RWPE2 (cell line): Measurements from ENCODE around the gene ALG2.

Source experiments
- ATAC-seq: fragments of 200-7000 bp; cut with Tn5 transposase; 3 replicates; pipeline ENCODE4 v1.9.1; 2021; ENCODE audit warnings: low read depth
- DNase-seq: peaks from one replicate; pipeline ENCODE4 v3.0.0-alpha.2; 2020; ENCODE audit warnings: low spot score
- H3K27ac ChIP-seq: fragments of 450-650 bp; 2 replicates; pipeline ENCODE4 v1.5.1; 2017; ENCODE audit warnings: mild to moderate bottlenecking; ENCODE audit not compliant: poor library complexity, severe bottlenecking
- H3K27me3 ChIP-seq: fragments of 250-450 bp; sonication (Bioruptor Pico); 2 replicates; pipeline ENCODE4 v1.5.1; 2021; ENCODE audit warnings: mild to moderate bottlenecking, moderate library complexity; ENCODE audit not compliant: insufficient read depth, poor library complexity, severe bottlenecking
- H3K36me3 ChIP-seq: fragments of 250-450 bp; sonication (Bioruptor Pico); 2 replicates; pipeline ENCODE4 v1.5.1; 2020; ENCODE audit warnings: low read depth, mild to moderate bottlenecking, moderate library complexity
- H3K4me1 ChIP-seq: fragments of 250-450 bp; sonication (Bioruptor Pico); 2 replicates; pipeline ENCODE4 v1.5.1; 2021; ENCODE audit warnings: mild to moderate bottlenecking, moderate library complexity; ENCODE audit not compliant: insufficient read depth, poor library complexity, severe bottlenecking
- H3K4me3 ChIP-seq: fragments of 250-450 bp; sonication (Bioruptor Pico); 2 replicates; pipeline ENCODE4 v1.5.1; 2021; ENCODE audit warnings: mild to moderate bottlenecking, moderate library complexity; ENCODE audit not compliant: severe bottlenecking
- H3K9me3 ChIP-seq: fragments of 250-450 bp; sonication (Bioruptor Pico); 2 replicates; pipeline ENCODE4 v1.5.1; 2021; ENCODE audit warnings: mild to moderate bottlenecking, moderate library complexity; ENCODE audit not compliant: severe bottlenecking
- TF ChIP-seq, protein P1 (sequence below): fragments of 450-650 bp; IDR thresholded peaks from one replicate; pipeline ENCODE4 v1.5.1; 2017; ENCODE audit warnings: mild to moderate bottlenecking, moderate library complexity; ENCODE audit not compliant: poor library complexity, severe bottlenecking

ALG2 gene

DNA sequence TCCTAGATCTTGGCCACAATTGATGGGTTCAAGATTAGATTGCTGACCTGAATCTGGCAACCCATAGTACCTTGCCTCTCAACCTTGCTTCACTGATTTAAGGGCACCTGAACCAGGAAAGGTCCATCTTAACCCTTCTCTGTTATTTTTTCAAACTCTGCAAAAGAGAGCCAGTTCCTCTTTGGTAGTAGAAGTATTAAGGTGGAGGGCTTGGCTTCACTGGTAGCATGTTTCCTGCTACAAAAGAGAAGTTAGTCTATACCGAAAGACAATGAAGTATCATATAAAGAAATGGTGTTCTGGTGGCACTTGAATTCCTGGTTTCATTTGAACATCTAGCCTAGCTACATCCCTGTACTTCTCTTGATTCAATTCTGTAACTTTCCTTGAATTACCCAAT is 8.5 kb downstream of the ALG2 start:
- TF ChIP-seq, protein P1, sequence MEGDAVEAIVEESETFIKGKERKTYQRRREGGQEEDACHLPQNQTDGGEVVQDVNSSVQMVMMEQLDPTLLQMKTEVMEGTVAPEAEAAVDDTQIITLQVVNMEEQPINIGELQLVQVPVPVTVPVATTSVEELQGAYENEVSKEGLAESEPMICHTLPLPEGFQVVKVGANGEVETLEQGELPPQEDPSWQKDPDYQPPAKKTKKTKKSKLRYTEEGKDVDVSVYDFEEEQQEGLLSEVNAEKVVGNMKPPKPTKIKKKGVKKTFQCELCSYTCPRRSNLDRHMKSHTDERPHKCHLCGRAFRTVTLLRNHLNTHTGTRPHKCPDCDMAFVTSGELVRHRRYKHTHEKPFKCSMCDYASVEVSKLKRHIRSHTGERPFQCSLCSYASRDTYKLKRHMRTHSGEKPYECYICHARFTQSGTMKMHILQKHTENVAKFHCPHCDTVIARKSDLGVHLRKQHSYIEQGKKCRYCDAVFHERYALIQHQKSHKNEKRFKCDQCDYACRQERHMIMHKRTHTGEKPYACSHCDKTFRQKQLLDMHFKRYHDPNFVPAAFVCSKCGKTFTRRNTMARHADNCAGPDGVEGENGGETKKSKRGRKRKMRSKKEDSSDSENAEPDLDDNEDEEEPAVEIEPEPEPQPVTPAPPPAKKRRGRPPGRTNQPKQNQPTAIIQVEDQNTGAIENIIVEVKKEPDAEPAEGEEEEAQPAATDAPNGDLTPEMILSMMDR = no peak
- no peaks in the 10 kb centered on the region for H3K4me1 ChIP-seq
- no peak overlapping the region for H3K27ac ChIP-seq
- H3K27me3 ChIP-seq = no peaks in the 10 kb centered on the region
- peaks cover 17% of the 10 kb centered on the region for H3K36me3 ChIP-seq
- no peak for DNase-seq
- no peak for ATAC-seq
- H3K4me3 ChIP-seq = no peak overlapping the region
- no peaks in the 10 kb centered on the region for H3K9me3 ChIP-seq

DNA sequence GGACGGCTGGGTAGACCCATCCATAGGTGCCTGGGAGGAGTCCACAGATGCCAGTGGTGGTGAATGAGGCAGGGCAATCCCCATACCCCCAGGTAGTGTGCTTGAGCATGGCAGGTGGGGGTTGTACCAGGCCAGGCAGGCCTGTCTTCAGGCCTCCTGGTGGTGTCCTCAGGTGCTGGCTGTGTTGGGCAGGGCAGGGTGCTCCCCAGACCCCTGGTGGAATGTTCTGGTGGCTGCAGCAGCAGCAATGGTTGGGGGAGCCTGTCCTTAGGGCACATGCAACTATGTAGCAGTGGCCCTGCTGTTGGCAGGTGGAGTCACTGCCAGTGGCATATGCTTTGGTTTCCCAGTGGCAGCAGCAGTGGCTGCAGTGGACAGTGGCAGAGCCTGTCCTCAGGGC is 10.0 kb downstream of the ALG2 start:
- H3K4me1 ChIP-seq = no peaks in the 10 kb centered on the region
- no peak overlapping the region for H3K27ac ChIP-seq
- H3K9me3 ChIP-seq = no peaks in the 10 kb centered on the region
- TF ChIP-seq, protein P1 = no peak
- H3K27me3 ChIP-seq = no peaks in the 10 kb centered on the region
- H3K36me3 ChIP-seq = peaks cover 2% of the 10 kb centered on the region; the same call in 1 of the 2 replicates
- DNase-seq (no peak), ATAC-seq (peak; percentile 25; the same call in 1 of the 3 replicates)
- H3K4me3 ChIP-seq = no peak overlapping the region

DNA sequence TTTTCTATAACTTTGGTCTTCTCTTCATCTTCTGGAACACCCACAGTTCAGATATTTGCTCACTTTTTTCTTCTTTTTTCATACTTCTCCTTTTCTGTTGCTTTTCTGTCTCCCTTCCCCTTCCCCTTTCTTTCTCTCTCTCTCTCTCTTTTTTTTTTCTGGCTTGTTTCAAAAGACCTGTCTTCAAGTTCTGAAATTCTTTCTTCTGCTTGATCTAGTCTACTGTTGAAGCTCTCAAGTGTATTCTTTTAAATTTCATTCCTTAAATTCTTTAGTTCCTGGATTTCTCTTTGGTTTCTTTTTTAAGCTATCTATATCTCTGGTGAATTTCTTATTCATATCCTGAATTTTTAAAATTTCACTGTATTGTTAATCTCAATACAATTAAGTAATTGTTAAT is 11.2 kb downstream of the ALG2 start:
- no peaks in the 10 kb centered on the region for H3K27me3 ChIP-seq
- H3K27ac ChIP-seq = no peak overlapping the region
- H3K4me1 ChIP-seq = no peaks in the 10 kb centered on the region
- H3K9me3 ChIP-seq = no peaks in the 10 kb centered on the region
- TF ChIP-seq, protein P1 = no peak
- no peaks in the 10 kb centered on the region for H3K36me3 ChIP-seq
- ATAC-seq (no peak), DNase-seq (no peak)
- no peak overlapping the region for H3K4me3 ChIP-seq

DNA sequence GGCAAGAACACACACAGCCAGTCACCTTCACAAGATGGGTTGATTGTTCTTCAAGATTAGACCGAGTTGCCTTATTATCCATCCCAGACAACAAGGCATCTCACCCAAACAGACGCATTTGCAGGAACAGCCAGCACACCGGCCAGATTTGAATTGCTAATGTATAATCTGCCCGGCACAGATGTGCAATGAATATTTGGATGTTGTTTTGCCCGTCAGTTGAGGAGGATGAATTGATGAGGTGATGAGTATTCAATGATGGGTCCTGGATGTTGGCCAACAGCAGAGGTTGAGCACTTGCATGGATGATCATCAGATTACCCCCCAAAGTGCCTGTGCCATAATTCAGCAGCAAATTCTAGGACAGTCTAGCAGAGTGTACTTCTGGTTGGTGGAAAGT is 20.1 kb downstream of the ALG2 start:
- Histone ChIP-seq H3K27me3 (no peaks in the 10 kb centered on the region), H3K27ac (no peak overlapping the region), H3K9me3 (no peaks in the 10 kb centered on the region), H3K4me3 (no peak overlapping the region), H3K36me3 (no peaks in the 10 kb centered on the region), H3K4me1 (no peaks in the 10 kb centered on the region)
- ATAC-seq = no peak
- DNase-seq = no peak
- TF ChIP-seq, protein P1 = no peak

DNA sequence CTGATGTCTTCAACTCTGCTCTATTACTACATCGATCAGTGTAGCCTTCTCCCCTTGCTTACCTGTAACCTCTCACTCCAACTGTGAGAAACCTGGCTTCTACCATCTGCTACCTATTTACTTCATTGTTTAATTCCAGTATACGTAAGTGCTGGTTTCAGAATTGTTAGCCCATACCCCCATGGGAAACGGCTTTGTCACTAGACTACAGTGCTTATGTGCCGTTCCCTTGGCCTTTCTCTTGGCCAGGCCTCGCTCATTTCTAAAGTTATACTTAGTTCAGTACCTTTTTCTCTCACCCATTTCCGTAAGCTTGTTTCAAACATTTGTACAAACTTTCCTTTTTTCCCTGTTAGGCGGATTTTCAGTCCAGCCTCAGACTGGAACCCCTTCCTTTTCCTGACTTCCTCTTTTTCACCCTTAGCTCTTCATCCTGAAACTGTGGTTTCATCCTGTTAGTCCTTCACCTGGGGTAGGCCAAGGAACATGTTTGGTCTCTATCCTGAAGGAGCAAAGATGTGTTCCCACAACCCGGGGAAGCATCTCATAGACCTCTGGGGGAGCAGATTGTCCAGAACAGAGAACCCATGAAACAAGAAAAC is 21.7 kb downstream of the ALG2 start:
- Histone ChIP-seq H3K27ac (no peak overlapping the region), H3K4me1 (no peaks in the 10 kb centered on the region), H3K4me3 (no peak overlapping the region), H3K36me3 (no peaks in the 10 kb centered on the region), H3K9me3 (no peaks in the 10 kb centered on the region), H3K27me3 (peaks cover 3% of the 10 kb centered on the region)
- TF ChIP-seq, protein P1 = no peak
- DNase-seq (no peak), ATAC-seq (no peak)
